A673 (cell line): ENCODE measurements around the gene MOXD1. TPM values are rescaled to one million over a fixed set of nuclear protein-coding genes. Genes with fewer than 3 reads are reported as not detected.
"Not testable (repeated sequence)": the region's sequence is repeated elsewhere in the genome, so short reads cannot be mapped to it uniquely, and the experiment has no call there.

Experiments used
- BruUV-seq: library from RNA; stranded (reverse); fragments of 400-500 nt; replicated peaks from 2 replicates; lab custom pipeline; 2021; lab: Mats Ljungman, UMichigan
- CTCF ChIA-PET: fragments of 300-600 bp; sonication (Branson Sonifier 250); formaldehyde crosslinking; loops from one replicate; lab custom pipeline; 2022; ENCODE audit warnings: antibody characterized with exemption; lab: Charles Lee
- POLR2A ChIA-PET: fragments of 300-600 bp; sonication (Branson Sonifier 250); formaldehyde crosslinking; loops from one replicate; lab custom pipeline; 2022; ENCODE audit warnings: antibody characterized with exemption; ENCODE audit not compliant: low non-redundant PET; lab: Charles Lee
- DNase-seq: peaks from one replicate; pipeline ENCODE4 v3.0.0-alpha.2; 2015; ENCODE audit warnings: low spot score
- H3K27ac ChIP-seq: fragments of 200-600 bp; sonication (generic); 2 replicates; pipeline ENCODE4 v1.5.1; 2016; ENCODE audit warnings: mixed run types, low read depth, mild to moderate bottlenecking, mixed read lengths, antibody characterized with exemption, low read length; ENCODE audit not compliant: poor library complexity, severe bottlenecking
- H3K27me3 ChIP-seq: fragments of 200-600 bp; sonication (generic); replicated peaks from 2 replicates; pipeline ENCODE4 v1.6.1; 2017; ENCODE audit warnings: mixed run types, low read depth, mild to moderate bottlenecking, mixed read lengths, antibody characterized with exemption, low read length; ENCODE audit not compliant: insufficient read depth, poor library complexity
- H3K36me3 ChIP-seq: fragments of 200-600 bp; sonication (generic); 2 replicates; pipeline ENCODE4 v1.6.1; 2016; ENCODE audit warnings: mixed run types, mild to moderate bottlenecking, mixed read lengths, antibody characterized with exemption, low read length; ENCODE audit not compliant: insufficient read depth, poor library complexity, severe bottlenecking
- H3K4me1 ChIP-seq: fragments of 200-600 bp; sonication (generic); 2 replicates; pipeline ENCODE4 v1.6.1; 2017; ENCODE audit warnings: mixed run types, mild to moderate bottlenecking, mixed read lengths, antibody characterized with exemption, low read length; ENCODE audit not compliant: insufficient read depth, poor library complexity, severe bottlenecking
- H3K4me3 ChIP-seq: fragments of 200-600 bp; sonication (generic); 2 replicates; pipeline ENCODE4 v1.5.1; 2016; ENCODE audit warnings: low read depth, mixed run types, mild to moderate bottlenecking, mixed read lengths, low read length; ENCODE audit not compliant: poor library complexity, severe bottlenecking
- H3K9me3 ChIP-seq: fragments of 200-600 bp; sonication (generic); 2 replicates; pipeline ENCODE4 v1.6.1; 2016; ENCODE audit warnings: mixed run types, low read depth, mild to moderate bottlenecking, mixed read lengths, antibody characterized with exemption, low read length; ENCODE audit not compliant: poor library complexity, severe bottlenecking
- EZH2 ChIP-seq: fragments of 200-600 bp; sonication (generic); IDR thresholded peaks from 2 replicates; pipeline ENCODE4 v1.6.1; 2017; ENCODE audit warnings: borderline replicate concordance, low read depth, mild to moderate bottlenecking, mixed read lengths, antibody characterized with exemption, low read length; ENCODE audit not compliant: poor library complexity, severe bottlenecking
- intact Hi-C: fragments of 100-400 bp; cut with micrococcal nuclease; formaldehyde crosslinking; loops from one replicate; pipeline ENCODE4 v1.10.0; 2022; ENCODE audit not compliant: unreplicated experiment
- total RNA-seq: library from RNA; stranded (reverse); gene quantifications from 2 replicates; pipeline ENCODE4 v1.2.3, GENCODE V29; 2021
- TF ChIP-seq, protein P1 (sequence below): fragments of 300-800, 200-600 bp; sonication (generic); conservative IDR thresholded peaks from 2 replicates; pipeline ENCODE4 v1.5.1; 2017; ENCODE audit warnings: low read depth, mild to moderate bottlenecking, antibody characterized with exemption, low read length, moderate library complexity, mixed read lengths

MOXD1 gene
- total RNA-seq, 1 experiment from 2014 or later = not detected

DNA sequence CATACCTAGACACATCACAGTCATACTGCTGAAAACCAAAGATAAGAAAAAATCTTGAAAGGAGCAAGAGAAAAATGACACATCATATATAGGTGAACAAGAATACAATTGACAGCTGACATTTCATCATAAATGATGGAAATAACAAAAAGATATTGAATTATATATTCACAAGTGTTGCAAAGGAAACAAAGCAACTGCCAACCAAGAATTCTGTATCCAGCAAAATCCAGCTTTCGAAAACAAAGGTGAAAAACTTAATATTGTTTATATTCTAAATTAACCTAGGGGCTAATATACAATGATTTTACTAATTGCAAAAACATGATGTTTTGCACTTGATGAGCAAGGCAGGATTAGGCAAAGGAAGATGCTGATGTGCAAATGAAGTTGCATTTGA, 84.3 kb downstream of the MOXD1 start:
- DNase-seq = no peak
- TF ChIP-seq EZH2 = no peak
- TF ChIP-seq, protein P1, sequence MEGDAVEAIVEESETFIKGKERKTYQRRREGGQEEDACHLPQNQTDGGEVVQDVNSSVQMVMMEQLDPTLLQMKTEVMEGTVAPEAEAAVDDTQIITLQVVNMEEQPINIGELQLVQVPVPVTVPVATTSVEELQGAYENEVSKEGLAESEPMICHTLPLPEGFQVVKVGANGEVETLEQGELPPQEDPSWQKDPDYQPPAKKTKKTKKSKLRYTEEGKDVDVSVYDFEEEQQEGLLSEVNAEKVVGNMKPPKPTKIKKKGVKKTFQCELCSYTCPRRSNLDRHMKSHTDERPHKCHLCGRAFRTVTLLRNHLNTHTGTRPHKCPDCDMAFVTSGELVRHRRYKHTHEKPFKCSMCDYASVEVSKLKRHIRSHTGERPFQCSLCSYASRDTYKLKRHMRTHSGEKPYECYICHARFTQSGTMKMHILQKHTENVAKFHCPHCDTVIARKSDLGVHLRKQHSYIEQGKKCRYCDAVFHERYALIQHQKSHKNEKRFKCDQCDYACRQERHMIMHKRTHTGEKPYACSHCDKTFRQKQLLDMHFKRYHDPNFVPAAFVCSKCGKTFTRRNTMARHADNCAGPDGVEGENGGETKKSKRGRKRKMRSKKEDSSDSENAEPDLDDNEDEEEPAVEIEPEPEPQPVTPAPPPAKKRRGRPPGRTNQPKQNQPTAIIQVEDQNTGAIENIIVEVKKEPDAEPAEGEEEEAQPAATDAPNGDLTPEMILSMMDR = no peak
- Histone ChIP-seq H3K4me1 (no peaks in the 10 kb centered on the region), H3K27me3 (peaks cover 45% of the 10 kb centered on the region), H3K9me3 (no peaks in the 10 kb centered on the region), H3K36me3 (no peaks in the 10 kb centered on the region), H3K4me3 (no peak overlapping the region), H3K27ac (no peak overlapping the region)
- POLR2A ChIA-PET = no interaction called here
- intact Hi-C loops = loop anchor here (2.0 kb wide), 1 partner anchor 18 kb away; no protein-coding TSS in a partner anchor
- CTCF ChIA-PET = no interaction called here
- BruUV-seq = no TSS peak

DNA sequence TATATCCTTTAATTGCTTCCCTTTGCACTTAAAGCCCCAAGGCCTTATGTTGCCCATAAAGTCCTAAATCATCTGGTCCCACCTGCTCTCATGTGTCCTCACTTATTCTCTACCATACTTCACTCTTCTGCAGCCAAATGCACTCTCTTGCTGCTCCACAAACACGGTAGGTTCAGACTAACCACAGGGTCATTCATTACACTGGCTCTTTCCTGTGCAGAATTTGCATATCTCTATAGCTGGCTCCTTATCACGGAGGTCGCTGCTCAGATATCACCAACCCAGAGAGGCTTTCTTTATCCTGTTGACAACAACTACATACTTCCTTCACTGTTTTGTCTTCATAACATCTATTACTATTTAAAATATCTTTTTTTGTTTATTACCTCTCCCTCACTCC, 86.8 kb downstream of the MOXD1 start:
- TF ChIP-seq EZH2 = no peak
- TF ChIP-seq, protein P1 = no peak
- no peak overlapping the region for H3K4me3 ChIP-seq
- DNase-seq = no peak
- no peaks in the 10 kb centered on the region for H3K4me1 ChIP-seq
- no peaks in the 10 kb centered on the region for H3K9me3 ChIP-seq
- peaks cover 39% of the 10 kb centered on the region for H3K27me3 ChIP-seq
- H3K27ac ChIP-seq = no peak overlapping the region
- H3K36me3 ChIP-seq = no peaks in the 10 kb centered on the region
- ChIA-PET CTCF (no interaction called here), POLR2A (no interaction called here)
- intact Hi-C loops = no loop called here
- no TSS peak for BruUV-seq

DNA sequence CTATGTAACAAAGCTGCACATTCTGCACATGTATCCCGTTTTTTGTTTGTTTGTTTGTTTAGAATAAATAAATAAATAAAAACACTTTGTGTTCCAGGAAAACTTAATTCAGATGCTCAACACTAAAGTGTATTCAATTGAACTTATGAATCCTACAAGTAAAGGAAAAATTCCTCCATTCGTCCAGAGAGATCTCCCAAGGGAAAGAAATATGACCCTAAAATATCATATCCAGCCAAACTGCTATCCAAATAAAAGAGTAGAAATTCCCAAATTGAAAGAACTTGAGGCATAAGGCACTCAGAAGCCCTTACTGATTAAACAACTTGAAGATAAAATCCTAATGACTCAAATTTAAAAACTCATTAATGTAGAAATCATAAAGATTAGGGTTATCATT, 90.4 kb downstream of the MOXD1 start:
- POLR2A ChIA-PET = no interaction called here
- Histone ChIP-seq H3K36me3 (no peaks in the 10 kb centered on the region), H3K4me1 (no peaks in the 10 kb centered on the region), H3K9me3 (no peaks in the 10 kb centered on the region), H3K4me3 (no peak overlapping the region), H3K27me3 (peaks cover 25% of the 10 kb centered on the region), H3K27ac (no peak overlapping the region)
- TF ChIP-seq, protein P1 = no peak
- no peak for TF ChIP-seq EZH2
- intact Hi-C loops = no loop called here
- no TSS peak for BruUV-seq
- CTCF ChIA-PET = no interaction called here
- DNase-seq = no peak

DNA sequence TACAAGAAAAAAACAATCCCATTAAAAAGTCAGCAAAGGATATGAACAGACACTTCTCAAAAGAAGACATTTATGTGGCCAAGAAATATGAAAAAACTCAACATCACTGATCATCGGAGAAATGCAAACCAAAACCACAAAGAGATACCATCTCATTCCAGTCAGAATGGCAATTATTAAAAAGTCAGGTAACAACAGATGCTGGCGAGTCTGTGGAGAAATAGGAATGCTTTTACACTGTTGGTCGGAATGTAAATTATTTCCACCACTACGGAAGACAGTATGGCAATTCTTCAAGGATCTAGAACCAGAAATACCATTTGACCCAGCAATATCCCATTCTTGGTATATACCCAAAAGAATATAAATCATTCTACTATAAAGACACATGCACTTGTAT, 91.1 kb downstream of the MOXD1 start:
- POLR2A ChIA-PET = not testable (repeated sequence)

More for the DNA sequence above, 91.1 kb downstream of the MOXD1 start:
- peaks cover 17% of the 10 kb centered on the region for H3K27me3 ChIP-seq
- H3K9me3 ChIP-seq, H3K36me3 ChIP-seq, H3K4me3 ChIP-seq, DNase-seq, H3K27ac ChIP-seq, H3K4me1 ChIP-seq, BruUV-seq, intact Hi-C loops, CTCF ChIA-PET: not testable (repeated sequence)
